Ureter (tissue), 1 donor: Measurements from ENCODE around the gene ZFYVE27. TPM values are rescaled to one million over a fixed set of nuclear protein-coding genes. Genes with fewer than 3 reads are reported as not detected.

Experiments
- DNase-seq: peaks from one replicate; pipeline ENCODE4 v3.0.0-alpha.2; 2020; ENCODE audit warnings: low spot score
- total RNA-seq: library from RNA; stranded (reverse); gene quantifications from one replicate; pipeline ENCODE4 v1.2.4, GENCODE V29; 2023
- donor health status: DM: yes; HTN: yes; CAD: no.

The ZFYVE27 gene
- total RNA-seq, 1 donor from 2014 or later, result 33.8 TPM

DNA sequence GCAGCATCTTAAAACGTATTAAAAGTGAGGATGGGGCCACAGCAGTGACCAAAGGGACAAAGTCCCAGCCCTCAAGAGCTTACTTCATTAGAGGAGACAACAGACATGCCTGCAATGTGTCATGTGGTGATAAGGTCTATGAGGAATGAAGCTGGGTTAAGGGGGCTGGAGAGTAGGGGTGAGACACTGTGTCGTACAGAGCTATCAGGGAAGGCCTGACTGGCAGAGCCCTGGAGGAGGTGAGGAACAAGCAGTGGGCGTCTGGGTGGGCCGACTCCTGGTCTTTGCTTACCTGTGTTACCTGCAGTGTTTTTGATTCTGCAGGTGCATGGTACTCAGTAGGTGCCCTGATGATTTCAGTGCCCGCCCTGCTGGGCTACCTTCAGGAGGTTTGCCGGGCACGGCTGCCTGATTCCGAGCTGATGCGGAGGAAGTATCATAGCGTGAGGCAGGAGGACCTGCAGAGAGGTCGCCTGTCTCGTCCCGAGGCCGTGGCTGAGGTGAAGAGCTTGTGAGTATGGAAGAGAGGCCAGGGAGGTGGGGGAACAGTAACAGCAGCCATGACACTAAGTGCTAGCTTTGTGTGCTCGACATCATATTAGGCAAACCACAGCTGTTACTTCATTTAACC lies 7.6 kb downstream of the ZFYVE27 start:
- DNase-seq, result no peak

DNA sequence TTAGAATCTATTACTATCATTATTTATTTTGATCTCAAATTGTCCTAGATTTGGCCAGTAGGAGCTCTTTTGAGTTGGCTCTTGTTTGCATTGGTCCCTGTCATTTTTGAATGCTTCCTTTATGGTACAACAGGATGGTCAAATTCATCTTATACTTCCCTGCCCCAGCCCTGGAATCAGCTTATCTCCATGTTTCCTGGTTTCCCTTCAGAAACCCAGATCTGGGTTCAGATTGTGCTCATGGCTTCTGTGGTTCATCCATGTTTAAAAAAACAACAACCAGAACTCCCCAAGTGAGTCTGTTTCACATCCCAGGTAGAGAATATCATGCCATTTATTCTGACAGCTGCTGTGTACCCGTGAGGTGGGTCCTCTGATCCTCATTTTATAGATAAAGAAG lies 10.6 kb downstream of the ZFYVE27 start:
- no peak for DNase-seq

GRCh38 chr10:97748116-97748515 lies 11.2 kb downstream of the ZFYVE27 start:
- DNase-seq, result no peak

DNA sequence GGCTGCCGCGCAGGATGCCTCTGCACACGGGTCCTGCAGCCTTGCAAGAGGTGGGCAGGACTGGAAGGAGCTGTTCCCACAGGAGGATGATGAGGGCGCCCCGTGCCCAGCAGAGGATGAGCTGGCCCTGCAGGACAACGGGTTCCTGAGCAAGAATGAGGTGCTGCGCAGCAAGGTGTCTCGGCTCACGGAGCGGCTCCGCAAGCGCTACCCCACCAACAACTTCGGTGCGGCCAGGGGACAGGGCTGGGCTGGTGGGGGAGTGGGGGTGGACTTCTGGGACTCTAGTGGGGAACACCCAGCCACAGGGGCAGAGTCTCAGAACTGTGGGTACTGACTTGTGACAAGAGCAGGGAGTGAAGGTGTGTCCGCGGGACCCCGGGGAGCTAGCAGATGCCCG lies 16.0 kb downstream of the ZFYVE27 start:
- no peak for DNase-seq

DNA sequence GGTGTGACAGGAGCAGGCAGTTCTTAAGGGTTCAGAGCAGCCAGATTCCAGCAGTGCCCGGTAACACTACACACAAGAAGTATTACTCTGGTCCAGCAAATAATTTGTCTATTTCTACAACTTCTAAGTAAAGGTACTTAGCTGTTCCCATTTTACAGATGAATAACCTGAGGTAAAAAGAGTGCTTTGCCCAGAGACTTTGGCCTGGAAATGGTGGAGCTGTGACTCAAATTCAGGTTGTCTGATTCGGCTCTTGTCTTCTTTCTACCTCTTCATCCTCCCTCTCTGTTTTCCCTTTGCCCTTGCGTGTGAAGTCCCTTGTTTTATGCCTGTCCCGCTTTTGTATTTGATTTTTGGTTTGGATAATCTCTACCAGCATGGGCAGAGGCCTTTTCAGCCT lies 17.8 kb downstream of the ZFYVE27 start:
- DNase-seq, result no peak

DNA sequence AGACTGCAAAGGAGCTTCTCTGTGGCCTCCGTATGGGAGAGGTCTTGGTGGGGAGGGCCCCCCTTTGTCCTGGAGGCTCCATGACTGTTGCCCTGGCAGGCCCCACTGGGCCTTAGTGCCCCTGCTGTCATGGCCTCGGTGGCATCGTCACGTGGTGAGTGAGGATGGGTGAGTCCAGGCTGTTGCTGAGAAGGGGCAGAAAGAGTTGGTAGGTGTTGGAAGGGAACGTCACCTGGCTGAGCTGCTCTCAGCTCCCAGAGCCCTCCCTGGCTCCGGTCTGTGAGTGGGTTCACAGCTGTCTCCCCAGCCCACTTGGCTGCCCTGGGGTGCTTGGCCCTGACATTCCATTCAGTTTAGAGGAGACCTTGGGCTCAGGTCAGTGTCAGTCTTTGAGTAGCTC lies 18.8 kb downstream of the ZFYVE27 start:
- DNase-seq, result no peak

DNA sequence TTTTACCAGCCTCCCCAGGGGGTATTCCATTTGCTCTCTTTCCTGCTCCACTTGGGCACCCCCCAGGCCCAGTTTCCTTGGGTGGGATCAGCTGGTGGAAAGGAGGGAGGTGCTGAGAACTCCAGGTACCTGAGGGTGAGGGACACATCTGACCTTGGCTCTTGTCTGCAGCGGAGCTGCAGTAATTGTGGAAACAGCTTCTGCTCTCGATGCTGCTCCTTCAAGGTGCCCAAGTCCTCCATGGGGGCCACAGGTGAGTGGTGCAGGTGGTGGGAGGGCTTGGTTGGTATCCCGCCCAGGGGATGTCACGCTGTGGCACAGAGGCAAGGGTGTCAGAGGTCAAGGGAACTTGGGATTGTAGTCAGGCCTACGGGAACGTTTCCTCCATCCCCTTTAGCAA lies 20.5 kb downstream of the ZFYVE27 start:
- no peak for DNase-seq

GRCh38 chr10:97759158-97759887 lies 22.4 kb downstream of the ZFYVE27 start:
- no peak for DNase-seq

- no peak for DNase-seq
Observed at GRCh38 chr10:97759946-97760345, 23.0 kb downstream of the ZFYVE27 start.

- DNase-seq, result no peak
Observed at GRCh38 chr10:97760461-97761257, 23.7 kb downstream of the ZFYVE27 start.

GRCh38 chr10:97761331-97761865 lies 24.5 kb downstream of the ZFYVE27 start:
- no peak for DNase-seq

DNA sequence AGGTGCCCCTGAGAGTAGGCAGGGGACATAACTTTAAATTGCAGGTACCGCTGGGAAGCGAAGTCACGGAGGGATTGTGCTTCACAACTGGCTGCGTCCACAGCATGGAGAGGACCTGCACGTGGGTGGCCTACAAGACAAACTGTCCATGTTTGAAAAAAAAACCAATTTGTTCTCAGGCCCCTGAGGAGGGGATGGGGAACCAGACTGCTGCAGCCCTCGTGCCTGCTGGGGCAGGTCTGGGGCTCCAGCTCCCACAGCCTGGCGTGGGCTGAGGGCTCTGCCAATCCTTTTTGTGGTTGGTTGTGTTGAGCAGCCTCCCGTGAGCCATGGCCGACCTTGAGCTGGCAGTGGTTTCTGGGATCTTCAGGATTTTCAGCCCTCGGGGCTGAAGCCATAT lies 25.1 kb downstream of the ZFYVE27 start:
- DNase-seq, result no peak

- DNase-seq, result no peak
Observed at GRCh38 chr10:97762816-97763215, 25.9 kb downstream of the ZFYVE27 start.

DNA sequence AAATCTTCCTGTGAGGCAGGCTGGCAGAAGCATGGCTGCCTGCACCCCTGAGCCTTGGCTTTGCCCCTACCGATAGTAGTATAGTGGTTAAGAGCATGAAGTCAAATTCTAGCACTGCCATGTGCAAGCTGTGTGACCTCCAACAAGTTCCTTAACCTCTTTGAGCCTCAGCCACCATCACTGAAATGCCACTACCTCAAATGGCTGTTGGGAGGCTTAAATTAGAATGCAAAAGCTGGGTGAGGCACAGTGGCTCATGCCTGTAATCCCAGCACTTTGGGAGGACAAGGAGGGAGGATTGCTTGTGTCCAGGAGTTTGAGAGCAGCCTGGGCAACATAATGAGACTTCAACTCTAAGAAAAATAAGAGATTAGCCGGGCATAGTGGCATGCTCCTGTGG lies 26.5 kb downstream of the ZFYVE27 start:
- DNase-seq, result no peak

- no peak for DNase-seq
Observed at GRCh38 chr10:97763947-97764346, 27.0 kb downstream of the ZFYVE27 start.

- DNase-seq, result no peak
Observed at GRCh38 chr10:97764519-97764931, 27.6 kb downstream of the ZFYVE27 start.

DNA sequence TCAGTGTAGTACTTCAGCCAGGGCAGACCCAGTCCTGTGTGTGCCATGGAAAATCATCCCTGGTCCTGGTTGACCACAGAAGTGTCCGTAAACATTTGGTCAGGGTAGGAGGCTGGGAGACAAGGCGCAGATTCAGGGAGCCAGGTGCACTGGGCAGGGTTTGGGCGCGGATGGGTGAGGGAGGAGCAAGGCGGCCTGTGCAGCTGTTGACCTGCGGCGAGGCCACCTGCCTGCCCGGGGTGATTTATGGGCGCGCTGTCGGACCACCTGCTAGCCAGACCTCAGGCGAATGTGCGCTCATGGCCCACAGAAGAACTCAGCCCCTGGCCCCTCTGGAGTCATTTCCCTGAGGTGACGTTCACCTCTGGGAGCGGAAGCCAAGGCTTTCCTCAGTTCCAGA lies 28.3 kb downstream of the ZFYVE27 start:
- no peak for DNase-seq

GRCh38 chr10:97766106-97766810 lies 29.3 kb downstream of the ZFYVE27 start:
- no peak for DNase-seq

DNA sequence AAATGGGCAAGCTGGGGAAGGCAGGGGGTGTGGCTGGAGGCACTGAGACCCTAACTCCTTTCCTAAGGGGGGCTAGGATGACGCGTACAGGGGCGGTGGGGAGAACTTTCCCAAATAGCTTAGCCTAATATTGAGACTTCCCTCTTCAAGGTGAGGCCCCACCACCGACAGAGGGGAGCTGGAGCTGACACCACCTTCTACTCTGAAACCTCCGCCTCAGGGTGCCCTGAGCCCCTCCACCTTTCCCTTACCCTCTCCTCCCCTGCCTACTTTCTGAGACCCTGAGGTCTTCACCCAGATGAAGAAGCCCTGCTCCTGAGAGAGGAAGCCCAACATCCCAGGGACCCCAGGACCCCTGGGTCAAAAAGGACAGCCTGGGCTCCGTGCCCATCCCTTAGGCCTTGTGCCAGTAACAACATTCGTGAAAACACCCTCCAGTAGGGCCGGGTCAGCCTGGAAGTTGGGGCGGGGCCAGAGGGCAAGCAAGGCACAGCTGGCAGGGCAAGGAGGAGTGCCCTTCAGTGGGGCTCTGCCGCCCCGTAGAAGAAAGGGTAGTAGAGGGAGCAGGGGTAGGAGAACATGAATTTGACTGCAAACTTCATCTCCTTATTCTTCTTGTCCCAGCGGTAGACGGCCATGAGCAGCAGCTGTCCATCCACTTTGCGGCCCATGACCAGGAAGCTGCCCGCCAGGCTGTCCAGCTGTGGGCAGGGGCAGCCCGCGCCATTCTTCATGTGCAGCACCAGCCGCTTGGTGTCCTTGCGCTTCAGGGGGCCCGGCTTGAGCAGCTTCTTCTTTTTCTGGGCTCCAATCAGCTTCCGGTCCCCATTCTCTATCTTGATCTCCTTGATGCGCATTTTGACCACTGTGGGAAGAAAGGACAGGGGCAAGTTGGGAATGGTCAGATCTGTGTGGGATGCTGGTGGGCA lies 30.3 kb downstream of the ZFYVE27 start:
- no peak for DNase-seq
